ENCODE data around the gene FBXO7.

DNA sequence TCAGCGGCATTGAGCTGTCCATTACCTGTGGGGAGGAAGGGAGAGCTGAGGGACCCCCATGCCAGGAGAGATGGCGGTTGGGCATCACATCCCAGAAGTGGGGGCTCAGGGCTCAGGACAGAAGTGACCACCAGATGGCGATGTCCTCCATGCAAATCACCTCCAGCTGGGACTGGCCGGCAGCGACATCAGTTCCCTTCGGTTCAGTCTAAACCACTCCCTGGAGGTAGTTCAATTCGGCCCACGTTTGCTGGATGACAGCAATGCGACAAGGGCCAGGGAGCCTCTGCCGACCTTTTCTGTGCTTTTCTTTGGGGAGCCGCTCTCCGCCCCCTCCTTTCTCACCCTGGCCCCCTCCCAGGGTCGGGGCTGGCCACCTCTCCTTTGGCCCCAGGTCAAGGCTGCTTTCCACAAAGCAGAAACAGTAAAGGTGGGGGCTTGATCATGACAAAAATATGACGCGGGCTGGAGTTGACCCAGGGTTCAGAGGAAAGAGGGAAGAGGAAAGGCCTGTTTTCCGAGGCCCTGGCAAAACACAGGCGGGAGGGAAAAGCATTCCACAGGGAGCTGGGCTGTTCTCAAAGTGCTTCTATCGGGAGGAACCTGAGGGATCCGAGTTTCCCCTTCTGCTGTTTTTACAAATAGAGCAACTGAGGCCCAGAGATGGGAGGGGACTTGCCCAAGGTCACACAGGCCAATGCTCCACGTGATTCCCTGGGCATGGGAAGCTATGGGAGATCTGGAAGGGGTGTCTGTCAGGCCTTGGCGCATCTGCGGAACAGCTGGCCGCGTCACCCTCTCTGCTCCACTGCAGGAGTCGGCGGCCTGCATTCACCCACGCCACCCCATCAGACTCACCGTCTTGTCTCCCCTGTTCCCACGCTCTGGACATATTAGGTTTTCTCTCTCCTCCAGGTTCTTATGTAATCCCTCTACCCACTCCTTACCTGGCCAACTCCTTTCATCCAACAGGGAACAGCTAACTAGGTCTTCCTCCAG is 54.7 kb downstream of the FBXO7 start:
- TF ChIP-seq, protein P1, sequence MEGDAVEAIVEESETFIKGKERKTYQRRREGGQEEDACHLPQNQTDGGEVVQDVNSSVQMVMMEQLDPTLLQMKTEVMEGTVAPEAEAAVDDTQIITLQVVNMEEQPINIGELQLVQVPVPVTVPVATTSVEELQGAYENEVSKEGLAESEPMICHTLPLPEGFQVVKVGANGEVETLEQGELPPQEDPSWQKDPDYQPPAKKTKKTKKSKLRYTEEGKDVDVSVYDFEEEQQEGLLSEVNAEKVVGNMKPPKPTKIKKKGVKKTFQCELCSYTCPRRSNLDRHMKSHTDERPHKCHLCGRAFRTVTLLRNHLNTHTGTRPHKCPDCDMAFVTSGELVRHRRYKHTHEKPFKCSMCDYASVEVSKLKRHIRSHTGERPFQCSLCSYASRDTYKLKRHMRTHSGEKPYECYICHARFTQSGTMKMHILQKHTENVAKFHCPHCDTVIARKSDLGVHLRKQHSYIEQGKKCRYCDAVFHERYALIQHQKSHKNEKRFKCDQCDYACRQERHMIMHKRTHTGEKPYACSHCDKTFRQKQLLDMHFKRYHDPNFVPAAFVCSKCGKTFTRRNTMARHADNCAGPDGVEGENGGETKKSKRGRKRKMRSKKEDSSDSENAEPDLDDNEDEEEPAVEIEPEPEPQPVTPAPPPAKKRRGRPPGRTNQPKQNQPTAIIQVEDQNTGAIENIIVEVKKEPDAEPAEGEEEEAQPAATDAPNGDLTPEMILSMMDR (conservative IDR thresholded peaks at IDR 0.05; ENCODE audit: low read depth in 2 of 2), result peak; percentile 79 to 95
- TF ChIP-seq JUNB (IDR thresholded peaks at IDR 0.05; ENCODE audit: unreplicated experiment) (no peak), POLR2AphosphoS5 (IDR thresholded peaks at IDR 0.05; ENCODE audit: low read depth) (no peak), EZH2 (IDR thresholded peaks at IDR 0.05; ENCODE audit: low read depth, unreplicated experiment) (no peak), EZH2phosphoT487 (IDR thresholded peaks at IDR 0.05; ENCODE audit: unreplicated experiment) (no peak)
- TF ChIP-seq, protein P2, sequence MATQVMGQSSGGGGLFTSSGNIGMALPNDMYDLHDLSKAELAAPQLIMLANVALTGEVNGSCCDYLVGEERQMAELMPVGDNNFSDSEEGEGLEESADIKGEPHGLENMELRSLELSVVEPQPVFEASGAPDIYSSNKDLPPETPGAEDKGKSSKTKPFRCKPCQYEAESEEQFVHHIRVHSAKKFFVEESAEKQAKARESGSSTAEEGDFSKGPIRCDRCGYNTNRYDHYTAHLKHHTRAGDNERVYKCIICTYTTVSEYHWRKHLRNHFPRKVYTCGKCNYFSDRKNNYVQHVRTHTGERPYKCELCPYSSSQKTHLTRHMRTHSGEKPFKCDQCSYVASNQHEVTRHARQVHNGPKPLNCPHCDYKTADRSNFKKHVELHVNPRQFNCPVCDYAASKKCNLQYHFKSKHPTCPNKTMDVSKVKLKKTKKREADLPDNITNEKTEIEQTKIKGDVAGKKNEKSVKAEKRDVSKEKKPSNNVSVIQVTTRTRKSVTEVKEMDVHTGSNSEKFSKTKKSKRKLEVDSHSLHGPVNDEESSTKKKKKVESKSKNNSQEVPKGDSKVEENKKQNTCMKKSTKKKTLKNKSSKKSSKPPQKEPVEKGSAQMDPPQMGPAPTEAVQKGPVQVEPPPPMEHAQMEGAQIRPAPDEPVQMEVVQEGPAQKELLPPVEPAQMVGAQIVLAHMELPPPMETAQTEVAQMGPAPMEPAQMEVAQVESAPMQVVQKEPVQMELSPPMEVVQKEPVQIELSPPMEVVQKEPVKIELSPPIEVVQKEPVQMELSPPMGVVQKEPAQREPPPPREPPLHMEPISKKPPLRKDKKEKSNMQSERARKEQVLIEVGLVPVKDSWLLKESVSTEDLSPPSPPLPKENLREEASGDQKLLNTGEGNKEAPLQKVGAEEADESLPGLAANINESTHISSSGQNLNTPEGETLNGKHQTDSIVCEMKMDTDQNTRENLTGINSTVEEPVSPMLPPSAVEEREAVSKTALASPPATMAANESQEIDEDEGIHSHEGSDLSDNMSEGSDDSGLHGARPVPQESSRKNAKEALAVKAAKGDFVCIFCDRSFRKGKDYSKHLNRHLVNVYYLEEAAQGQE (IDR thresholded peaks at IDR 0.05; ENCODE audit: unreplicated experiment), result no peak
- TF ChIP-seq, protein P3, sequence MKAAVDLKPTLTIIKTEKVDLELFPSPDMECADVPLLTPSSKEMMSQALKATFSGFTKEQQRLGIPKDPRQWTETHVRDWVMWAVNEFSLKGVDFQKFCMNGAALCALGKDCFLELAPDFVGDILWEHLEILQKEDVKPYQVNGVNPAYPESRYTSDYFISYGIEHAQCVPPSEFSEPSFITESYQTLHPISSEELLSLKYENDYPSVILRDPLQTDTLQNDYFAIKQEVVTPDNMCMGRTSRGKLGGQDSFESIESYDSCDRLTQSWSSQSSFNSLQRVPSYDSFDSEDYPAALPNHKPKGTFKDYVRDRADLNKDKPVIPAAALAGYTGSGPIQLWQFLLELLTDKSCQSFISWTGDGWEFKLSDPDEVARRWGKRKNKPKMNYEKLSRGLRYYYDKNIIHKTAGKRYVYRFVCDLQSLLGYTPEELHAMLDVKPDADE (IDR thresholded peaks at IDR 0.05), result no peak
